ENCODE measurements around the gene TRIM37.
"Not testable (repeated sequence)": the region's sequence is repeated elsewhere in the genome, so short reads cannot be mapped to it uniquely, and the experiment has no call there.

TRIM37 gene

GRCh38 chr17:59115474-59115873 is 8.8 kb upstream of the TRIM37 start:
- no peak for DNase-seq (ENCODE audit: low read depth in 1 of 2, low spot score in 1 of 2)

- DNase-seq (ENCODE audit: low read depth in 1 of 2, low spot score in 1 of 2): no peak
Measured at GRCh38 chr17:59111539-59111938, 4.9 kb upstream of the TRIM37 start.

DNA sequence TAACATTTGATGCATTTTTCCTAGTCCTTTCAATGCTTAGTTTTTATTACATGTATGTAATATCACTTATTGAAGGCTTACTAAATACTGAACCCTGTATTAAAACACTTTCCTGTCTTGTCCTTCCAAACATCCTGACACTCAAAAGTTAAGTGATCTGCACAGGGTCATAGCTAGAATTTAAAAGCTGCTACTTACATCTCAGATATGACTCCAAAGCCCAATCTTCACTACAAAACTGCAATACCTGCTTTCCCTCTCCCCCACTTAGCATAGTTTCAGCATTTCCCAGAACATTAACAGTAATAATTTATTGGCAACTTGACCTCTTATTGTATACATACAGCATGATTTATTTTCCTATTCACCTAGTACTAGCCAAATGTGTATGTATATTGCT is 4.3 kb upstream of the TRIM37 start:
- no peak for DNase-seq (ENCODE audit: low read depth in 1 of 2, low spot score in 1 of 2)

DNA sequence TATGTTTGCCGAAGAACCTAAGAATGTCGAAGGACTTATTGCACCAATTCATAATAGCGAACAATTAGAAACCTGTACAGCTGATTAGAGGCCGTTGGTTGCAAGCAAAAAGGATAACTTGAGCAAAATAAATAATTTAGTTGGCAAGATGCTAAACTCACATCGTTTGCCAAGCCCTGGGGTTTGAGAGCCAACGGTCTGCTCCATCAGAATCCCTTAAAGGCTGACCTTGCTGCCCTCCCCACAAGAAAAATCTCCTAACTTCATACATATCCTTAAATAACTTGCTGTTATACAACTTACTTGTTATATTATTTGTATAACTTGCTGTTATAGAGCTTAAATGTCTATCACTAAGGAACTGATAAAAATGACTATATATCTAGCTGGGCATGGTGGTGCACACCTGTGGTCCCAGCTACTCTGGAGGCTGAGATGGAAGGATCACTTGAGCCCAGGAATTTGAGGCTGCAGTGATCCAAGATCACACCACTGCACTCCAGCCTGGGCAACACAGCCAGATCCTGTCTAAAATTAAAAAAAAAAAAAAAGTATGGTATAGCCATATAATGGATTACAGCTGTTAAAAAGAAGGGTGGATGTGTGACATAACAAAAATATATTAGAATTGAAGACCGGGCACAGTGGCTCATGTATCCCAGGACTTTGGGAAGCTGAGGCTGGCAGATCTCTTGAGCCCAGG is 1.9 kb upstream of the TRIM37 start:
- no peak for DNase-seq (ENCODE audit: low read depth in 1 of 2, low spot score in 1 of 2)

GRCh38 chr17:59107306-59107670 is 608 bp upstream of the TRIM37 start:
- DNase-seq (ENCODE audit: low read depth in 1 of 2, low spot score in 1 of 2): no peak

- peak; percentile 47 to 53 for DNase-seq (ENCODE audit: low read depth in 1 of 2, low spot score in 1 of 2)
Measured at GRCh38 chr17:59105852-59106462, 723 bp downstream of the TRIM37 start.

DNA sequence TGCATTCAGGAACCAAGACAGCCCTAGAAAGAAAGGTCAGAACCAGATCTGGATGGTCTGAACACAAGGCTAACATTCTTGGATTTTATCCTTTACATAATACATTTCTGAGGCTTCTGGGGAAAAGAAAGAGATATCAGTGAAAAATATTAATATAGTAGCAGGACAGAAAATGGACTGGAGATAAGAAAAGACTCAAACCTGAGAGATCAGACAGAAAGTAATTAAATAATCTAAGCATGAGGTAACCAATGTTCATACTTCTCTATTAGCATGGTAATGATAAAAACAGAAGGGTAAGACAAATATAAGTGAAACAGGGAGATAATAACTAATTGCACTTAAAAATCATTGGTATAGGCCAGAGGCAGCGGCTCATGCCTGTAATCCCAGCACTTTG is 5.5 kb downstream of the TRIM37 start:
- no peak for DNase-seq (ENCODE audit: low read depth in 1 of 2, low spot score in 1 of 2)

GRCh38 chr17:59097876-59098275 is 8.8 kb downstream of the TRIM37 start:
- DNase-seq (ENCODE audit: low read depth in 1 of 2, low spot score in 1 of 2): no peak

- DNase-seq (ENCODE audit: low read depth in 1 of 2, low spot score in 1 of 2): no peak
Measured at GRCh38 chr17:59094861-59095530, 11.7 kb downstream of the TRIM37 start.

DNA sequence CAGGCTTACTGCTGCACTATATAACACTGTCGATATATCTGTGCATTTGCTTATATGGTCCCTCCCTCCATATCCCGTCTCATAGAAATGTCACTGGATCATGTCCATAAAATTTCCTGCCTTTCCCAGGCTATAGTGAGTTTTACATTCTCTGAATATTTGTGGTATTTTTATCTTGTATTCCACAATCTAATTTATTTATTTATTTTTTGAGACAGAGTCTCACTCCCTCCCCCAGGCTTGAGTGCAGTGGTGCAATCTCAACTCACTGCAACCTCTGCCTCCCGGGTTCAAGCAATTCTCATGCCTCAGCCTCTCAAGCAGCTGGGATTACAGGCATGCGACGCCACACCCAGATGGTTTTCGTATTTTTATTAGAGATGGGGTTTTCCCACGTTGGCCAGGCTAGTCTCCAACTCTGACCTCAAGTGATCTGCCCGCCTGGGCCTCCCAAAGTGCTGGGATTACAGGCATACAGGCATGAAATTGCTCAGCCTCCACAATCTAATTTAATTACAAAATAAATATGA is 12.9 kb downstream of the TRIM37 start:
- no peak for DNase-seq (ENCODE audit: low read depth in 1 of 2, low spot score in 1 of 2)

DNA sequence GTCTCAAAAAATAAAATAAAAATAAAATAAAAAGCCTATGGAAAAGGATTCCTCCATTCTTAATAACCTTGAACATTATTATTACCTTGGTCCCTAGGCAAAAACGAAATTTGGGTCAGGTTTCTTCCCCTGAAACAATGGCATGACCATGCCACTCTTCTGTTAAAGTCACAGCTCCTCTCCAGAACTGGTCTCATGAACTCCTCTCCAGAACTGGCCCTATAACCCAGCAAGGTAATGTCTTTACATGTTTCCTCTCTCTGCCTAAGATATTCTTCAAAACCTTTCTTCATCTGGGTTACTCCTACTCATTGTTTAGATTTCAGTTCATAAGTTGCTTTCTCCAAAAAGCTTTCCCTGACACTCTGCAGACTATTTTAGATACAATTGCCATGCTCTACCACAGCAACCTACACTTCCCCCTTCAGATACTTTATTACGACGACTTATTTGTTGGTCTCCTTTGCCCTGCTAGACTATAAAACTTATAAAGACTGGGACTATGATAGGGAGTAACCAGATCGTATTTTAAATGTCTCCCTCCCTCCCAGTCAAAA is 13.5 kb downstream of the TRIM37 start:
- DNase-seq (ENCODE audit: low read depth in 1 of 2, low spot score in 1 of 2): no peak

DNA sequence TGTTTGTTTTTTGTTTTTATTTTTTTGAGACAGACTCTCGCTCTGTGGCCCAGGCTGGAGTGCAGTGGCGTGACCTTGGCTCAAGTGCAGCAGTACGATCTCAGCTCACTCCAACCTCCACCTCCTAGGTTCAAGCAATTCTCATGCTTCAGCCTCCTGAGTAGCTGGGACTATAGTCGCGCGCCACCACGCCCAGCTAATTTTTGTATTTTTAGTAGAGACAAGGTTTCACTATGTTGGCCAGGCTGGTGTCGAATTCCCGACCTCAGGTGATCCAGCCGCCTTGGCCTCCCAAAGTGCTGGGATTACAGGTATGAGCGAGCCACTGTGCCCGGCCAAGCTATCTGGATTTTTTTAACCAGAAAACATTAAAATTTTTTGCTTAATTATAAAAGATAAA is 16.1 kb downstream of the TRIM37 start:
- not testable (repeated sequence) for DNase-seq (ENCODE audit: low read depth in 1 of 2, low spot score in 1 of 2)

GRCh38 chr17:59084154-59084553 is 22.5 kb downstream of the TRIM37 start:
- no peak for DNase-seq (ENCODE audit: low read depth in 1 of 2, low spot score in 1 of 2)

DNA sequence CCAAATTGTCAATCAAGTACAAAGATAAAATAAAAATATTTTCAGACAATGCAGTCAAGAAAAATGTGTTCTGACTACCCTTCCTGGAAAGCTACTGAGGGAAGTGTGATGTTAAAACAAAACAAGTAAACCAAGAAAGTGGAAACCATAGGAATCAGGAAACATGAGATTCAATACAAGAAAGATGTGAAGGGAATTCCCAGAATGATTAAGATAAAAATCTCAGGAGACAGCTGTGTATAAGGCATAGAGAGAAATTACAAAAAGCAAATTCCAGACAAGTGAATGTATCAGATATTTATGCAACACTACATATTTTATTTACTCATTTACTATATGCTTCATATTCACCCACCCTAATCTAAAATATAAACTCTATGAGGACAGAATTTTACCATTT is 32.2 kb downstream of the TRIM37 start:
- DNase-seq (ENCODE audit: low read depth in 1 of 2, low spot score in 1 of 2): no peak

DNA sequence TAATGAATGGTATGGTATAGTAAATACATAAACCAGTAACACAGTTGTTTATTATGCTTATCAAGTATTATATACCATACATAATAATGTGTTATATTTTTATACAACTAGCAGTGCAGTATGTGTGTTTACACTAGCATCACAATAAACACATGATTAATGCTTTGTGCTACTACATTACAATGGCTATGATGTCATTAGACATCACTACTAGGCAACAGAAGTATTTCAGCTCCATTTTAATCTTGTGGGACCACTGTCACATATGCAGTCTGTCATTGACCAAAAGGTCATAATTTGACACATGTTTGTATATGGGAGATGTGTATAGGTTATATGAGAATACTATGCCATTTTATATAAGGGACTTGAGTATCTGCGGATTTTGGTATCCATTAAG is 32.7 kb downstream of the TRIM37 start:
- DNase-seq (ENCODE audit: low read depth in 1 of 2, low spot score in 1 of 2): no peak

DNA sequence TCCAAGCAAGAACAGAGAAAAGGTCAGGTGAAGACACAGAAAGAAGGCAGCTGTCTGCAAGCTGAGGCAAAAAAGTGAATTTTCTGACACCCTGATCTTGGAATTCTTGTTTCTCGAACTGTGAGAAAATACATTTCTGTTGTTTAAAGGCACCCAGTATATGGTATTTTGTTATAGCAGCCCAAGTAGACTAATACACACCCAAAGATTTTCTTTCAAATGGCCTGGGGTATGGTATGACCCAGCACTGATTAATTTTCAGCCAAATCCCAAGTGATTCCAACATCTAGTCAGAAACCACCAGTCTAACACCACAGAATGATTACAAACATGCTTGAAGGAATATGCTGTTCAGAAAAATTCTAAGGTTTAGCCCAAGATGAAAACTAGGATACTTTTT is 36.8 kb downstream of the TRIM37 start:
- DNase-seq (ENCODE audit: low read depth in 1 of 2, low spot score in 1 of 2): no peak

DNA sequence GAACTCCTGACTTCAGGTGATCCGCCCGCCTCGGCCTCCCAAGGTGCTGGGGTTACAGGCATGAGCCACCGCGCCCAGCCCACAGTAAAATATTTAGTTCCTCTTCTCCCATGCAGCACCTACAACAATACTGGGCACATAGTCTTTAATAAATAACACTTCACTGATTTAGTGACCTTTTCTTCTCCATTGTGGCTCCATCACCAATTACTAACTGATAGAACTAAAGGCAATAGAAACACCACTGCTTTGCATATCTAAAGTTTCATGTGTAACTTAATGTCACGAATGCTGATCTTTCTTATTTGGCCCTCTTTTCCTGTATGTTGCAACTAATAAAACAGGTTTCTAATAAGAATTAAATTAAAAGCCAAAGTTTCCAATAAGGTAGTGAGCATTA is 38.9 kb downstream of the TRIM37 start:
- no peak for DNase-seq (ENCODE audit: low read depth in 1 of 2, low spot score in 1 of 2)

- DNase-seq (ENCODE audit: low read depth in 1 of 2, low spot score in 1 of 2): no peak
Measured at GRCh38 chr17:59067340-59067739, 39.3 kb downstream of the TRIM37 start.

- no peak for DNase-seq (ENCODE audit: low read depth in 1 of 2, low spot score in 1 of 2)
Measured at GRCh38 chr17:59062509-59062908, 44.2 kb downstream of the TRIM37 start.

DNA sequence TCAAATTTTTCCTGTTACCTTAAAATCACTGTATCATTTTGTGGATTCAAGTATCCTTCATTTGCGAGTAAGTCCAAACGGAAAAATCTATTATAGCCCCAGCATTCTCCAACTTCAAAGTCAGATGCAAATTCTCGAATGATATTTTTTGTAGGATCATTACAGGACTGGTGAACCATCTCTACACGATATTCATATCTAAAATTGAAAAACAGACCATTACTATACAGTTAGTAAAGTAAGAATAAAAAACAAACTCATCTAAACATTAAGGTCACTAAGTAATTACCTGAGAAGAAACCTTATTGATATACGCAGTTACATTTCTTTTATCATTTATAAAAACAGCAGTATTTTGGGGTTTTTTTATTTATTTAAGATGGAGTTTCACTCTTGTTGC is 49.8 kb downstream of the TRIM37 start:
- no peak for DNase-seq (ENCODE audit: low read depth in 1 of 2, low spot score in 1 of 2)

DNA sequence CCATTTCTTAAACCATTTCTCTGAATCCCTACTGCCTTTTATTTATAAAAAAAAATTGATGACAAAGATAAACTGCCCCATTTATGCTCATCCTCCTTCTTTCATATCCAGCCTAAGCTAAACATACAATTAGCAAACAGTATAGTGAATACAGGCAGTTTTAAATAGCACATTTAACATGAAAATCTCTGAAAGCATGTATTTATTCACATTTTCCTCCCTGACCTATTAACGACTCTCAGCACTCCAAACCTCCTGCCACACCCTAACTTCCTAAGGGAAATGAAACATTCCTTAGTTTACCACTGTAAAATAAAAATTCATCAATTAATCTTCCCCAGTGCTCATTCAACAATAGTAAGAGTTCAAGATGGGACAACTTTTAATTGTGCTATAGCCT is 56.9 kb downstream of the TRIM37 start:
- no peak for DNase-seq (ENCODE audit: low read depth in 1 of 2, low spot score in 1 of 2)

DNA sequence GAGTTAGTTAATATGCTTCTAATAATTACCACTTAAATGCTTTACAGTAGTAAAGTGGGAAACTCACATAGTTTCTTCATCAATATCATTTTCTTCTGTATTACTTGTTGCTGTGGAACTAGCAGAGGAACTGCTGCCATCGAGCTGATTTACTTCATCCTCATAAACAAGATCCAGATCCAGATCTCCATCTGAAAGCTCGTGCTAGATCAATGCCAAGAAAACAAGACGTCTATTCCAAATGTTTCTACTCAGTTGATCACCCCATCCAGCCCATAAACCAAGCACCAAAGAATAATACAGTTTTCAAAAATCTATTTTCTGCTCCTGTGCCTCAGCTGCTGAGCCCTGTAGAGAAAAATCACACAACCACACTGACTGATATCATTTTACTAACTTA is 59.1 kb downstream of the TRIM37 start:
- no peak for DNase-seq (ENCODE audit: low read depth in 1 of 2, low spot score in 1 of 2)

All from stimulated activated CD4-positive, alpha-beta T cell treated with anti-CD3 and anti-CD28 coated beads, Interleukin-15, amount 100 ng/mL, for 1 hour (primary cell).